ENCODE data around the gene TMEM127. TPM values are rescaled to one million over a fixed set of nuclear protein-coding genes. Genes with fewer than 3 reads are reported as not detected.

Gene TMEM127
- total RNA-seq, 1 donor from 2014 or later: 12.1 TPM

DNA sequence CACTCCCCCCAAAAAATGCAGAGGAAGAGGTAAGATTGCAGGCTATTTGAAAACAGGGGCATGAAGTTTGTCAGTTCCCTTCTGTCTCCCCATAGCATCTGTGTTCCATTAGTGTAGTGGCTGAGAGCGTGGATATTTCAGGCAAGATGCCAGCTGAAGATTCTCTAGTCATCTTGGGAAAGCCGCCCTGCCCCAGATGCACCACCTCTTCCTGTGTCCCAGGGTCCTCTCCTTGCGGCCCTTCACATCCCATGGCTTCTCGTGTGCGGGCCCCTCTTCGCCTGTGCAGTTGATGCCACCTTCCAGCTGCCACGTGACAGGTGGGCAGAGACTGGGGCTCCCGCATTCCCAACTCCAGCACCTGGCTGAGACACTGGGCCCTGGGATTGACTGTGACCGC, 16.1 kb downstream of the TMEM127 start:
- no peak for FAIRE-seq
- H3K27me3 ChIP-seq (ENCODE audit: control insufficient read depth, insufficient read depth, low read length): no peaks in the 10 kb centered on the region
- H3K36me3 ChIP-seq (ENCODE audit: control insufficient read depth, insufficient read depth, low read length): peaks cover 7% of the 10 kb centered on the region
- TF ChIP-seq, protein P1, sequence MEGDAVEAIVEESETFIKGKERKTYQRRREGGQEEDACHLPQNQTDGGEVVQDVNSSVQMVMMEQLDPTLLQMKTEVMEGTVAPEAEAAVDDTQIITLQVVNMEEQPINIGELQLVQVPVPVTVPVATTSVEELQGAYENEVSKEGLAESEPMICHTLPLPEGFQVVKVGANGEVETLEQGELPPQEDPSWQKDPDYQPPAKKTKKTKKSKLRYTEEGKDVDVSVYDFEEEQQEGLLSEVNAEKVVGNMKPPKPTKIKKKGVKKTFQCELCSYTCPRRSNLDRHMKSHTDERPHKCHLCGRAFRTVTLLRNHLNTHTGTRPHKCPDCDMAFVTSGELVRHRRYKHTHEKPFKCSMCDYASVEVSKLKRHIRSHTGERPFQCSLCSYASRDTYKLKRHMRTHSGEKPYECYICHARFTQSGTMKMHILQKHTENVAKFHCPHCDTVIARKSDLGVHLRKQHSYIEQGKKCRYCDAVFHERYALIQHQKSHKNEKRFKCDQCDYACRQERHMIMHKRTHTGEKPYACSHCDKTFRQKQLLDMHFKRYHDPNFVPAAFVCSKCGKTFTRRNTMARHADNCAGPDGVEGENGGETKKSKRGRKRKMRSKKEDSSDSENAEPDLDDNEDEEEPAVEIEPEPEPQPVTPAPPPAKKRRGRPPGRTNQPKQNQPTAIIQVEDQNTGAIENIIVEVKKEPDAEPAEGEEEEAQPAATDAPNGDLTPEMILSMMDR (IDR thresholded peaks at IDR 0.05; ENCODE audit: insufficient read depth, low read length, severe bottlenecking): no peak
- no peak overlapping the region for H3K4me3 ChIP-seq (ENCODE audit: low read depth, low read length)
- DNase-seq (ENCODE audit: low read depth): no peak

DNA sequence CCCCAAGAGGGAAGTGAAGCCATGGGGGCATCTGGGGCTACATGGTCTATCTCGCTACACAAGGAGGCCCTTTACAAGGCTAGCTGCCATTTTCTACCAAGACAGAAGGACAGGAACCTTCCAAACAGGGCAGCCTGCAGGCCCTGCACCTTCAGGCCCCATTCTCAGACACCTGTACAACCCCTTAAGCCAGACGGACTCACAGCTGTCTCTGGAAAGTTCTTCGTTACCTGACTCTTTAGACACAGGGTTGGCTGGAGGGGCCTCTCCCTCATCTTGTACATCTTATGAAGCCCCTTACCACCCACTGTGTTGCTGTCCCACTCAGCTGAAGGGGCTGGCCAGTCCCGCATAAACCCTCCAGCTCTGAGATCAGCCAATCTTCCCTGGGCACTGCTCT, 17.2 kb downstream of the TMEM127 start:
- FAIRE-seq: no peak
- TF ChIP-seq, protein P1 (IDR thresholded peaks at IDR 0.05; ENCODE audit: insufficient read depth, low read length, severe bottlenecking): no peak
- DNase-seq (ENCODE audit: low read depth): no peak
- Histone ChIP-seq H3K36me3 (ENCODE audit: control insufficient read depth, insufficient read depth, low read length) (peaks cover 5% of the 10 kb centered on the region), H3K4me3 (ENCODE audit: low read depth, low read length) (no peak overlapping the region), H3K27me3 (ENCODE audit: control insufficient read depth, insufficient read depth, low read length) (no peaks in the 10 kb centered on the region)

DNA sequence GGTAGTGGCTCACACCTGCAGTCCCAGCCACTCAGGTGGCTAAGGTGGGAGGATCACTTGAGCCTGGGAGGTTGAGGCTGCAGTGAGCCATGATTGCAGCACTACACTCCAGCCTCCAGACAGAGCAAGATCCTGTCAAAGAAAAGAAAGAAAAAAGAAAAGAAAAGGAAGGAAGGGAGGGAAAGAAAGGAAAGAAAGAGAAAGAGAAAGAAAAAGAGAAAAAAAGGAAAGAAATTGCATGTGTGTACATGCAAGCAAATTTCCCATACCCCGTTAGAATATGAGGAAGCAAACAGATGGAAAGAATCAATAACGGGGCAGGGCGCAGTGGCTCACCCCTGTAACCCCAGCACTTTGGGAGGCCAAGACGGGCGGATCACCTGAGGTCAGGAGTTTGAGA, 17.9 kb downstream of the TMEM127 start:
- no peak for FAIRE-seq
- TF ChIP-seq, protein P1 (IDR thresholded peaks at IDR 0.05; ENCODE audit: insufficient read depth, low read length, severe bottlenecking): no peak
- Histone ChIP-seq H3K4me3 (ENCODE audit: low read depth, low read length) (no peak overlapping the region), H3K36me3 (ENCODE audit: control insufficient read depth, insufficient read depth, low read length) (no peaks in the 10 kb centered on the region), H3K27me3 (ENCODE audit: control insufficient read depth, insufficient read depth, low read length) (no peaks in the 10 kb centered on the region)
- no peak for DNase-seq (ENCODE audit: low read depth)

DNA sequence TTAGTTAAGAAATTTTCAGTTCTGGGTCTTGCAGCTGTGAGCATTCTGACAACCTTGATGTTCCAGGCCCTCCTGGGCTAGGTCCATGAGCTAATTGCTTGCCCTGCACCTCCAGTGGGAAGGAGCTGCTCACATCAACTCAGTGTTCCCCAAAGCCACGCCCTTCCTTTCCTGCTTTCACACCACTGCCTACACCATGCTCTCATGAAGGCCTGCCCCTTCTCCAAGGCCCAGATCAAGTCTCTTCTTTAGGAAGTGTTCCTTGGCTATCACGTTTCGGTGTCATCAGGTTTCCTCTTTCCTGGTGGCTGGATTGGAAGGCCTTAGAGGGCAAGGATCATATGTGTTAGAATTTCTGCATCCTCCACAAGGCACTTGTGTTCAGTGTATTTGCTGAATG, 18.8 kb downstream of the TMEM127 start:
- TF ChIP-seq, protein P1 (IDR thresholded peaks at IDR 0.05; ENCODE audit: insufficient read depth, low read length, severe bottlenecking): no peak
- H3K36me3 ChIP-seq (ENCODE audit: control insufficient read depth, insufficient read depth, low read length): no peaks in the 10 kb centered on the region
- DNase-seq (ENCODE audit: low read depth) (no peak), FAIRE-seq (no peak)
- no peak overlapping the region for H3K4me3 ChIP-seq (ENCODE audit: low read depth, low read length)
- no peaks in the 10 kb centered on the region for H3K27me3 ChIP-seq (ENCODE audit: control insufficient read depth, insufficient read depth, low read length)

DNA sequence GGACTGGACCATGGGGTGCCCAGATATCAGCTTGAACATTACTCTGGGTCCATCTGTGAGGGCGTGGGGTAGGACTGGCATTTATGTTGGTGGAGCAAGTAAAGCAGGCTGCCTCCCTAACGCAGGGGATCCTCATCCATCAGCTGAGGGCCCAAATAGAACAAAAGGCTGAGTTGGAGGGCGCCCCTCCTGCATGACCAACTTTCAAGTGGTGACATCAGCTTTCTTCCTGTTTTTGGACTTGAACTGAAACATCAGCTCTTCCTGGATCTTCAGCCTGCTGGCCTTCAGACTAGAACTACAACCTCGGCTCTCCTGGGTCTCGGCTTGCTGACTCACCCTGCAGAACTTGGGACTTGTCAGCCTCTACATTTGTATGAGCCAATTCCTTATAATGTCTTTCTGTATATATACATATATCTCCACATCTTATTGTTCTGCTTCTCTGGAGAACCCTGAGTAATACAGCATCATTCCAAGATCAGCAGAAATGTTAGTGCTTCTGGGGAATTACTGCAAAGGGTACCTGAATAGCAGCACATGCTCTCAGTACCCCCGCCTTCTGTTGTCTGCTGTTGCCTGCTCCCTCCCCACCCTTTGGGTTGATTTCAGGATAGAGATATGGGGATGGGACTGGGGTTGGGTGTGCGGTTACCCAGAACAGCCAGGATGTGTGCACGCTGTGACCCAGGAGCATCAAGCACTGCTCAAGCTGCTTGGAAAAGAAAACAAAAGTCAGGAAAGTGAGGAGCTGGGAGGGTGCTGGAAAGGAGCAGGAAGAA, 20.0 kb downstream of the TMEM127 start:
- H3K36me3 ChIP-seq (ENCODE audit: control insufficient read depth, insufficient read depth, low read length): no peaks in the 10 kb centered on the region
- no peak for FAIRE-seq
- peak; percentile 40 for DNase-seq (ENCODE audit: low read depth)
- TF ChIP-seq, protein P1 (IDR thresholded peaks at IDR 0.05; ENCODE audit: insufficient read depth, low read length, severe bottlenecking): no peak
- H3K27me3 ChIP-seq (ENCODE audit: control insufficient read depth, insufficient read depth, low read length): no peaks in the 10 kb centered on the region
- no peak overlapping the region for H3K4me3 ChIP-seq (ENCODE audit: low read depth, low read length)

DNA sequence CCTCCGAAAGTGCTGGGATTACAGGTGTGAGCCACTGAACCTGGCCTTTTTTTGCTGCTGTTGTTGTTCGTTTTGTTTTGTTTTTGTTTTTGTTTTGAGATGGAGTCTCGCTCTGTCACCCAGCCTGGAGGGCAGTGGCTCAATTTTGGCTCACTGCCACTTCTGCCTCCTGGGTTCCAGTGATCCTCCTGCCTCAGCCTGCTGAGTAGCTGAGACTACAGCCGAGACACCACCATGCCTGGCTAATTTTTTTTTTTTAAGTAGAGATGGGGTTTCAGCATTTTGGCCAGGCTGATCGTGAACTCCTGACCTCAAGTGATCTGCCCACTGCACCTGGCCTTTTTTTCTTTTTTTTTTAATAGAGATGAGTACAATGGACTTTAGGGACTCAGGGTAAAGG, 22.0 kb downstream of the TMEM127 start:
- no peaks in the 10 kb centered on the region for H3K27me3 ChIP-seq (ENCODE audit: control insufficient read depth, insufficient read depth, low read length)
- H3K36me3 ChIP-seq (ENCODE audit: control insufficient read depth, insufficient read depth, low read length): no peaks in the 10 kb centered on the region
- H3K4me3 ChIP-seq (ENCODE audit: low read depth, low read length): no peak overlapping the region
- DNase-seq (ENCODE audit: low read depth): no peak
- TF ChIP-seq, protein P1 (IDR thresholded peaks at IDR 0.05; ENCODE audit: insufficient read depth, low read length, severe bottlenecking): no peak
- no peak for FAIRE-seq
